IPS-NIHi7 (cell line): ENCODE data around the gene AQP12A.
A peak's percentile ranks its signal among the peaks of the same experiment; 100 is the strongest.

ENCODE experiments used
- DNase-seq: peaks from one replicate; pipeline ENCODE4 v3.0.0; 2012; ENCODE audit warnings: mixed read lengths; ENCODE audit errors: extremely low spot score

AQP12A gene

GRCh38 chr2:240741091-240741490, 49.4 kb downstream of the AQP12A start:
- DNase-seq = no peak

DNA sequence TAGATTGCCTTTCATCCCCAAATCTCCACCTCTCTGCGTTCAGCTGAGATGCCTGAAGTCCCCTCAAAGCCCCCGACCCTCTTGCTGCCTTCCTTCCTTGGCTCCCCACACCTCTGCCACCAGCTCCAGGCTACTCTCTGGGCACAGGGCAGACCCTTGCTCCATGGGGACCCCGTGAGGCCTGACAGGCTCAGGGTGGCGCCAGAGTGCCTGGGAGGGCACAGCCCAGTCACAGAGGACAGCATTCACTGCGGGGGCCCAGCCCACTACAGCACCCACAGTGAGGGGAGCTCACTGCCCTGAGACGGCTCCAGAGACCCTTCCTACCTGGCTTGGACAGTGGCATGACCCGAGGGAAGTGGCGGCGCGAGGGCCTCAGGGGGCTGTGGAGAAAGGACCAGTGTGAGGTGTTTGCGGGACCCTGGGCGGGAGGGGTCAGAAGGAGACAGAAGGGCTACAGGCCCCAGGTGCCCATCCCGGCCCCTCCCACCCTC, 51.0 kb downstream of the AQP12A start:
- peak; percentile 39 for DNase-seq

GRCh38 chr2:240745456-240745855, 53.8 kb downstream of the AQP12A start:
- DNase-seq = no peak

GRCh38 chr2:240745962-240746361, 54.3 kb downstream of the AQP12A start:
- DNase-seq = no peak

DNA sequence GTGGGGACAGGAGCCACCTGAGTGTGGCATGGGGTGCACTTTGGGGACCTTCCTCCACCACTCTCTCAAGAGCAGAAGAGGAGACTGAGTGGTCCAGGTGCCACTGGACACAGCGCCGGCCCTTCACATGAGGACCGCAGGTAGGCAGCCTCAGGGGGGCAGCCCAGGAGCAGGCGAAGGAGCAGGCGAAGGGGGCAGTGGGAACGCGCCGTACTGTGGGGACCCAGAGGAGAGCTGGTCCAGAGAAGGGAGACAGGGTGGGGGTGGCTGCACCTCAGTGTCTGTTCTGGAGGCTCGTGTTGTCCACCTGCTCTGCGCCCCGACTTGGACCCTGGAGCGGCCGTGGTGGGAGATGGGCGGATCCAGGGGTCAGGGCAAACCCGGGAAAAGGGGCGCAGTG, 55.0 kb downstream of the AQP12A start:
- no peak for DNase-seq

DNA sequence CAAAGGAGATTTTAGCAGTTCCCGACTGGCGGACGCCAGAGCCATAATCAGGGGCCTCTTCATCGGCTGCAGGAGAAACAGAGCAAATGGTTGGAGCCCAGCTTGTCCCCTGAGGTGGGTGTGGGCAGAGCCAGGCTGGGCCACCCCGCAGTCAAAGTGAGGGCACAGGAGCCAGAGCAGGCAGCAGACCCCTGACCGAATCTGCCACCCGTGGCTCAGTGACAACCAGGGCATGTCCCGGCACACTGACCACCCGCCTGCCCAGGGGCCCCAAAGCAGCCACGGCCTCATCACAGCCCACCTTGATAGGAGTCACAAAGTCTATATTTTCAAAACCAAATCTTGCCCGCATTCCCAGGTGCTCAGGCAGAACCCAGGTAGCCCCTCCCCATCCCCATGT, 55.6 kb downstream of the AQP12A start:
- no peak for DNase-seq
